OCI-LY7 (cell line): Measurements from ENCODE around the gene TMEM151A. TPM values are rescaled to one million over a fixed set of nuclear protein-coding genes. Genes with fewer than 3 reads are reported as not detected.

ENCODE experiments used
- BruUV-seq: library from RNA; stranded (reverse); fragments of 400-500 nt; replicated peaks from 2 replicates; lab custom pipeline; 2021; lab: Mats Ljungman, UMichigan
- CTCF ChIA-PET: fragments of 300-600 bp; sonication (Branson Sonifier 250); formaldehyde crosslinking; loops from one replicate; lab custom pipeline; 2022; ENCODE audit warnings: antibody characterized with exemption; ENCODE audit not compliant: unreplicated experiment; lab: Charles Lee
- POLR2A ChIA-PET: fragments of 300-600 bp; sonication (Branson Sonifier 250); formaldehyde crosslinking; loops from one replicate; lab custom pipeline; 2022; ENCODE audit warnings: antibody characterized with exemption; lab: Charles Lee
- DNase-seq: peaks from one replicate; pipeline ENCODE4 v3.0.0-alpha.2; 2015; ENCODE audit warnings: low spot score
- H2AFZ ChIP-seq: fragments of 200-600 bp; sonication (generic), shearing (Covaris generic); 2 replicates; pipeline ENCODE4 v1.6.1; 2014; ENCODE audit warnings: mild to moderate bottlenecking, antibody characterized with exemption, low read length, moderate library complexity
- H3K27ac ChIP-seq: fragments of 200-600 bp; sonication (generic); 2 replicates; pipeline ENCODE4 v1.5.1; 2014; ENCODE audit warnings: mixed run types, low read depth, mild to moderate bottlenecking, moderate library complexity, low read length, inconsistent platforms; ENCODE audit not compliant: poor library complexity, severe bottlenecking
- H3K36me3 ChIP-seq: fragments of 200-600 bp; sonication (generic); 2 replicates; pipeline ENCODE4 v1.6.1; 2014; ENCODE audit warnings: mild to moderate bottlenecking, antibody characterized with exemption, low read length, moderate library complexity, mixed read lengths; ENCODE audit not compliant: insufficient read depth
- H3K4me1 ChIP-seq: fragments of 200-600 bp; sonication (generic); 2 replicates; pipeline ENCODE4 v1.5.1; 2014; ENCODE audit warnings: mild to moderate bottlenecking, low read length; ENCODE audit not compliant: insufficient read depth, poor library complexity, severe bottlenecking
- H3K4me2 ChIP-seq: fragments of 200-600 bp; sonication (generic); 2 replicates; pipeline ENCODE4 v1.6.1; 2014; ENCODE audit warnings: mild to moderate bottlenecking, low read length
- H3K4me3 ChIP-seq: fragments of 200-600 bp; sonication (generic); 2 replicates; pipeline ENCODE4 v1.5.1; 2014; ENCODE audit warnings: mild to moderate bottlenecking, low read depth, low read length; ENCODE audit not compliant: poor library complexity, severe bottlenecking
- H3K79me2 ChIP-seq: fragments of 200-600 bp; sonication (generic); 2 replicates; pipeline ENCODE4 v1.6.1; 2016; ENCODE audit warnings: low read depth, mild to moderate bottlenecking, low read length, moderate library complexity, mixed read lengths; ENCODE audit not compliant: insufficient read depth
- H3K9me2 ChIP-seq: fragments of 200-600 bp; sonication (generic); 2 replicates; pipeline ENCODE4 v1.6.1; 2016; ENCODE audit warnings: mild to moderate bottlenecking, low read length, mixed read lengths; ENCODE audit not compliant: insufficient read depth
- H3K9me3 ChIP-seq: fragments of 200-600 bp; sonication (generic); 2 replicates; pipeline ENCODE4 v1.6.1; 2014; ENCODE audit warnings: mild to moderate bottlenecking, mixed run types, low read length, mixed read lengths
- H4K20me1 ChIP-seq: fragments of 200-600 bp; sonication (generic); 2 replicates; pipeline ENCODE4 v1.6.1; 2014; ENCODE audit warnings: mild to moderate bottlenecking, antibody characterized with exemption, low read length, moderate library complexity, mixed read lengths; ENCODE audit not compliant: insufficient read depth
- EZH2phosphoT487 ChIP-seq: fragments of 200-600 bp; sonication (generic); IDR thresholded peaks from 2 replicates; pipeline ENCODE4 v1.6.1; 2018; ENCODE audit warnings: low read depth, borderline replicate concordance, mild to moderate bottlenecking, mixed run types, antibody characterized with exemption, low read length, moderate library complexity, mixed read lengths
- intact Hi-C: fragments of 100-400 bp; cut with micrococcal nuclease; formaldehyde crosslinking; loops from one replicate; pipeline ENCODE4 v1.10.0; 2022; ENCODE audit not compliant: unreplicated experiment
- total RNA-seq, 2 experiments: library from RNA; depleted of rRNA in 1 of 2; stranded (reverse); fragments of >200 nt in 1 of 2; shearing (Covaris generic) in 1 of 2; gene quantifications; 2 replicates each; pipeline ENCODE4 v1.2.3, GENCODE V29; 2014 to 2022
- TF ChIP-seq, protein P1 (sequence below): fragments of 200-600 bp; sonication (generic); conservative IDR thresholded peaks from 2 replicates; pipeline ENCODE4 v1.5.1; 2014; ENCODE audit warnings: mild to moderate bottlenecking, antibody characterized with exemption, low read length, moderate library complexity, mixed read lengths

Gene TMEM151A
- total RNA-seq, 2 experiments from 2014 or later: not detected

- Histone ChIP-seq H4K20me1 (no peaks in the 10 kb centered on the region), H3K4me3 (no peak overlapping the region), H3K9me2 (no peaks in the 10 kb centered on the region), H3K27ac (no peak overlapping the region), H3K9me3 (no peaks in the 10 kb centered on the region), H2AFZ (no peak overlapping the region), H3K4me2 (no peak overlapping the region), H3K79me2 (no peaks in the 10 kb centered on the region), H3K36me3 (peaks cover 25% of the 10 kb centered on the region), H3K4me1 (peaks cover 15% of the 10 kb centered on the region)
- no peak for TF ChIP-seq EZH2phosphoT487
- TF ChIP-seq, protein P1, sequence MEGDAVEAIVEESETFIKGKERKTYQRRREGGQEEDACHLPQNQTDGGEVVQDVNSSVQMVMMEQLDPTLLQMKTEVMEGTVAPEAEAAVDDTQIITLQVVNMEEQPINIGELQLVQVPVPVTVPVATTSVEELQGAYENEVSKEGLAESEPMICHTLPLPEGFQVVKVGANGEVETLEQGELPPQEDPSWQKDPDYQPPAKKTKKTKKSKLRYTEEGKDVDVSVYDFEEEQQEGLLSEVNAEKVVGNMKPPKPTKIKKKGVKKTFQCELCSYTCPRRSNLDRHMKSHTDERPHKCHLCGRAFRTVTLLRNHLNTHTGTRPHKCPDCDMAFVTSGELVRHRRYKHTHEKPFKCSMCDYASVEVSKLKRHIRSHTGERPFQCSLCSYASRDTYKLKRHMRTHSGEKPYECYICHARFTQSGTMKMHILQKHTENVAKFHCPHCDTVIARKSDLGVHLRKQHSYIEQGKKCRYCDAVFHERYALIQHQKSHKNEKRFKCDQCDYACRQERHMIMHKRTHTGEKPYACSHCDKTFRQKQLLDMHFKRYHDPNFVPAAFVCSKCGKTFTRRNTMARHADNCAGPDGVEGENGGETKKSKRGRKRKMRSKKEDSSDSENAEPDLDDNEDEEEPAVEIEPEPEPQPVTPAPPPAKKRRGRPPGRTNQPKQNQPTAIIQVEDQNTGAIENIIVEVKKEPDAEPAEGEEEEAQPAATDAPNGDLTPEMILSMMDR: no peak
- ChIA-PET POLR2A (interaction anchor here (0.5 kb wide), 1 partner anchor 696 kb away, joined by 3 read pairs; the partner anchor contains the start of gene SIPA1), CTCF (interaction anchor here (1.4 kb wide), 1 partner anchor 23 kb away, joined by 4 read pairs; no protein-coding TSS in a partner anchor)
- no TSS peak for BruUV-seq
- intact Hi-C loops: no loop called here
- no peak for DNase-seq
Measured at GRCh38 chr11:66333896-66334604, 42.4 kb downstream of the TMEM151A start.

DNA sequence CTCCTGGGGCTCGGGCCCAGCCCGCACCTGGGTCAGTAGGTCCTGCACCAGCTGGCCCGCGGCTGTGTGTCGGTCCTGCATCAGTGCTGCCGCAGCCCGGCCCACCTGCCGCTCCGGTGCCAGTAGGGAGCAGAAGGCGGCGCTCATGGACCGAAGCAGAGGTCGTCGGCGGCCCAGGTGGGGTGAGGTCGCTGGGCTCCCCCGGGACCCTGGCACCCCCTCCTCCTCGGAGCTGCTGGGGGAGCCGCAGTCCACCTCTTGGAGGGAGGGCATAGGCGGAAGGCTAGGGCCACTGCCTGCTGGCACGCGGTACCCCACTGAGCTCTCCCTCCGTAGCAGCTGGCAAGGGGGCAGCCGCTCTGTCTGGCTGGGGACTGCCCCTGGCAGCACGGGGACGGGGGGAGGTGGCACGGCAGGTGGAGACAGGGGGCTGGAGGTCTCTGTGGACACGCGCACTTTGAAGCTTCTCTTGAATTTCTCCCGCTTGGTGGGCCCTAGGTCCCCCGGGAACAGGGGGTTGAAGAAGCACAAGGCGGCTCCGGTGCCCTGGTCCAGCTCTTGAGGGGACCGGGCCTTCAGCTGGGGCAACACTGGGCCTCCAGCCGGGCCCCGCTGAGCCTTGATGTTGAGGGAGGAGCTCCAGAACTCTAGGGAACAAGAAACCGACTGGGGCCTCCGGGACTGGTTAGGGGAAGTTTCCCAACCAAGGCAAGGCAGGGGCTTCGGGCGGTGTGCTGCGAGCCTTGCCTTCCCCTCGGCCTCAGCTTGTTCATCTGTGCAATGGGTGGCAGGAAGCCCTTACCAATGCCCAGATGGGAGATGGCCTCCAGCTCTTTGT lies 43.1 kb downstream of the TMEM151A start:
- H3K9me2 ChIP-seq: no peaks in the 10 kb centered on the region
- H3K9me3 ChIP-seq: no peaks in the 10 kb centered on the region
- CTCF ChIA-PET: interaction anchor here (1.4 kb wide), 1 partner anchor 24 kb away, joined by 4 read pairs; no protein-coding TSS in a partner anchor
- no peak overlapping the region for H3K27ac ChIP-seq
- no peaks in the 10 kb centered on the region for H4K20me1 ChIP-seq
- no peak overlapping the region for H2AFZ ChIP-seq
- no TSS peak for BruUV-seq
- H3K79me2 ChIP-seq: no peaks in the 10 kb centered on the region
- H3K4me1 ChIP-seq: peaks cover 14% of the 10 kb centered on the region
- no peak overlapping the region for H3K4me2 ChIP-seq
- H3K36me3 ChIP-seq: peaks cover 32% of the 10 kb centered on the region
- TF ChIP-seq, protein P1: no peak
- no peak for TF ChIP-seq EZH2phosphoT487
- H3K4me3 ChIP-seq: no peak overlapping the region
- POLR2A ChIA-PET: no interaction called here
- no peak for DNase-seq
- intact Hi-C loops: no loop called here
